Activated naive CD4-positive, alpha-beta T cell treated with anti-CD3 and anti-CD28 coated beads, Interleukin-2, amount 10 ng/mL, durations not matched to agents 7 days and 5 days (primary cell): Measurements from ENCODE around the gene ATF6.
A peak's percentile ranks its signal among the peaks of the same experiment; 100 is the strongest.

ENCODE experiments used
- CTCF ChIA-PET: fragments of 350-600 bp; sonication (Branson Sonifier 250); formaldehyde crosslinking; loops from one replicate; lab custom pipeline; 2021; ENCODE audit warnings: antibody characterized with exemption; lab: Charles Lee
- DNase-seq: peaks from one replicate; pipeline ENCODE4 v3.0.0-alpha.2; 2020
- H3K27ac Mint-ChIP-seq: one replicate; pipeline ENCODE4 v1.8.0; 2021; ENCODE audit warnings: mild to moderate bottlenecking, moderate library complexity, mixed read lengths
- H3K27me3 Mint-ChIP-seq: one replicate; pipeline ENCODE4 v1.8.0; 2021; ENCODE audit warnings: mild to moderate bottlenecking, mixed read lengths
- H3K36me3 Mint-ChIP-seq: one replicate; pipeline ENCODE4 v1.8.0; 2021; ENCODE audit warnings: mixed read lengths
- H3K4me1 Mint-ChIP-seq: one replicate; pipeline ENCODE4 v1.8.0; 2021; ENCODE audit warnings: mixed read lengths
- H3K4me3 Mint-ChIP-seq: one replicate; pipeline ENCODE4 v1.8.0; 2021; ENCODE audit warnings: mild to moderate bottlenecking, moderate library complexity, mixed read lengths
- H3K9me3 Mint-ChIP-seq: one replicate; pipeline ENCODE4 v1.8.0; 2021; ENCODE audit warnings: mixed read lengths

The ATF6 gene

DNA sequence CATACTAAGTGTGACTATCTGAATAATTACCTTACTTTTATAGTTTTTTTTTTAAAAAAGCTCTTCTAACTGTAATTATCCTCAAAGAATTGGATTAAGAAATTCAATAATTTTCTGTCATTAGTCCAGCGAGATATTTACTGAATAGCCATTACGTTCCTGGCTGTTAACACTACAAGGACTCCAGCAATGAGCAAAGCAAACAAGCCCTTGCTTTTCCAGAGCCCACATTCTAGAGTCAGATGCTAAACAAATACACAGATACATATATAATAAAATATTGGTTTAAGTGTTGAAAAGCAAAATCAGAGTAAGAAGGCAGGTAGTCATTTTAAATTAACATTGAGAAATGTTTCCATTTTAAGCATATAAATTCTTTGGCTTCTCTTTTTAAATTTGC, 118.4 kb downstream of the ATF6 start:
- Mint-ChIP-seq H3K4me3 (no peak overlapping the region), H3K27me3 (no peaks in the 10 kb centered on the region), H3K27ac (no peak overlapping the region), H3K36me3 (peaks cover 12% of the 10 kb centered on the region), H3K4me1 (no peaks in the 10 kb centered on the region), H3K9me3 (no peaks in the 10 kb centered on the region)
- DNase-seq = no peak
- CTCF ChIA-PET = interaction anchor here (1.4 kb wide), 1 partner anchor 152 kb away, joined by 4 read pairs; no protein-coding TSS in a partner anchor

- Mint-ChIP-seq H3K9me3 (no peaks in the 10 kb centered on the region), H3K27ac (no peak overlapping the region), H3K27me3 (no peaks in the 10 kb centered on the region), H3K36me3 (peaks cover 18% of the 10 kb centered on the region), H3K4me1 (no peaks in the 10 kb centered on the region), H3K4me3 (no peak overlapping the region)
- no peak for DNase-seq
- CTCF ChIA-PET = interaction anchor here (1.4 kb wide), 1 partner anchor 152 kb away, joined by 4 read pairs; no protein-coding TSS in a partner anchor
These were observed 118.9 kb downstream of the ATF6 start for GRCh38 chr1:161885003-161885402.

- Mint-ChIP-seq H3K36me3 (peaks cover 25% of the 10 kb centered on the region), H3K9me3 (no peaks in the 10 kb centered on the region), H3K27ac (no peak overlapping the region), H3K27me3 (no peaks in the 10 kb centered on the region), H3K4me1 (no peaks in the 10 kb centered on the region), H3K4me3 (no peak overlapping the region)
- CTCF ChIA-PET = interaction anchor here (1.4 kb wide), 1 partner anchor 151 kb away, joined by 4 read pairs; no protein-coding TSS in a partner anchor
- DNase-seq = no peak
These were observed 119.6 kb downstream of the ATF6 start for GRCh38 chr1:161885759-161886158.

- CTCF ChIA-PET = interaction anchor here (0.9 kb wide), 1 partner anchor 13 kb away, joined by 3 read pairs; no protein-coding TSS in a partner anchor
- Mint-ChIP-seq H3K36me3 (peaks cover 30% of the 10 kb centered on the region), H3K27me3 (no peaks in the 10 kb centered on the region), H3K9me3 (no peaks in the 10 kb centered on the region), H3K4me3 (no peak overlapping the region), H3K4me1 (no peaks in the 10 kb centered on the region), H3K27ac (no peak overlapping the region)
- DNase-seq = no peak
These were observed 120.5 kb downstream of the ATF6 start for GRCh38 chr1:161886589-161886988.

GRCh38 chr1:161887730-161888287, 121.7 kb downstream of the ATF6 start:
- no peak overlapping the region for H3K27ac Mint-ChIP-seq
- no peaks in the 10 kb centered on the region for H3K4me1 Mint-ChIP-seq
- no peak overlapping the region for H3K4me3 Mint-ChIP-seq
- CTCF ChIA-PET = no interaction called here
- no peak for DNase-seq
- no peaks in the 10 kb centered on the region for H3K27me3 Mint-ChIP-seq
- no peaks in the 10 kb centered on the region for H3K9me3 Mint-ChIP-seq
- peaks cover 33% of the 10 kb centered on the region for H3K36me3 Mint-ChIP-seq

GRCh38 chr1:161890574-161890973, 124.5 kb downstream of the ATF6 start:
- no peak overlapping the region for H3K27ac Mint-ChIP-seq
- DNase-seq = no peak
- H3K27me3 Mint-ChIP-seq = no peaks in the 10 kb centered on the region
- peaks cover 35% of the 10 kb centered on the region for H3K36me3 Mint-ChIP-seq
- no peak overlapping the region for H3K4me3 Mint-ChIP-seq
- no peaks in the 10 kb centered on the region for H3K9me3 Mint-ChIP-seq
- CTCF ChIA-PET = no interaction called here
- no peaks in the 10 kb centered on the region for H3K4me1 Mint-ChIP-seq

GRCh38 chr1:161899091-161899490, 133.0 kb downstream of the ATF6 start:
- no peak for DNase-seq
- Mint-ChIP-seq H3K27me3 (no peaks in the 10 kb centered on the region), H3K4me3 (no peak overlapping the region), H3K36me3 (peaks cover 1% of the 10 kb centered on the region), H3K9me3 (no peaks in the 10 kb centered on the region), H3K27ac (no peak overlapping the region), H3K4me1 (no peaks in the 10 kb centered on the region)
- CTCF ChIA-PET = interaction anchor here (1.1 kb wide), 1 partner anchor 12 kb away, joined by 3 read pairs; no protein-coding TSS in a partner anchor

DNA sequence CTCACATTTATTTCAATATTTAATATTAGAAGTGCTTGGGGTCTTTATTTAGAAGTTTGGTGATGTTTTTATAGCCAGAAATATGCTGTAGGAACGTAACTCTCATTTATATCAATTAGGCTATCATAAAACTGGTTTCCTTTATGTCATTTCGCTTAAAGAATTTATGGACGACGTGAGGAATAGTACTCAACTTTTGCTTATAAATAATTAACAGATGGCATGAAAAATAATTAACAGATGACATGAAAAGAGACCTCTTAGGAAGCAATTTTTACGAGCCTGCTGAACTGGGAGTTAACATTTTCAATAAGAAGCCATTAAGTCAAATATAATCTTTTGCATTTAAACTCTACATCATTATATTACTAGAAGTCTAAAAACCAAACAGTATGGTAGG, 134.0 kb downstream of the ATF6 start:
- CTCF ChIA-PET = interaction anchor here (1.1 kb wide), 1 partner anchor 13 kb away, joined by 3 read pairs; no protein-coding TSS in a partner anchor
- Mint-ChIP-seq H3K4me3 (no peak overlapping the region), H3K27me3 (no peaks in the 10 kb centered on the region), H3K4me1 (no peaks in the 10 kb centered on the region), H3K27ac (no peak overlapping the region), H3K36me3 (peaks cover 1% of the 10 kb centered on the region), H3K9me3 (no peaks in the 10 kb centered on the region)
- DNase-seq = no peak

- no peaks in the 10 kb centered on the region for H3K9me3 Mint-ChIP-seq
- CTCF ChIA-PET = interaction anchor here (1.4 kb wide), 1 partner anchor 106 kb away, joined by 3 read pairs; no protein-coding TSS in a partner anchor
- H3K4me3 Mint-ChIP-seq = no peak overlapping the region
- H3K4me1 Mint-ChIP-seq = peaks cover 4% of the 10 kb centered on the region
- H3K27ac Mint-ChIP-seq = no peak overlapping the region
- no peaks in the 10 kb centered on the region for H3K27me3 Mint-ChIP-seq
- DNase-seq = no peak
- H3K36me3 Mint-ChIP-seq = peaks cover 1% of the 10 kb centered on the region
These were observed 136.1 kb downstream of the ATF6 start for GRCh38 chr1:161902182-161902581.

DNA sequence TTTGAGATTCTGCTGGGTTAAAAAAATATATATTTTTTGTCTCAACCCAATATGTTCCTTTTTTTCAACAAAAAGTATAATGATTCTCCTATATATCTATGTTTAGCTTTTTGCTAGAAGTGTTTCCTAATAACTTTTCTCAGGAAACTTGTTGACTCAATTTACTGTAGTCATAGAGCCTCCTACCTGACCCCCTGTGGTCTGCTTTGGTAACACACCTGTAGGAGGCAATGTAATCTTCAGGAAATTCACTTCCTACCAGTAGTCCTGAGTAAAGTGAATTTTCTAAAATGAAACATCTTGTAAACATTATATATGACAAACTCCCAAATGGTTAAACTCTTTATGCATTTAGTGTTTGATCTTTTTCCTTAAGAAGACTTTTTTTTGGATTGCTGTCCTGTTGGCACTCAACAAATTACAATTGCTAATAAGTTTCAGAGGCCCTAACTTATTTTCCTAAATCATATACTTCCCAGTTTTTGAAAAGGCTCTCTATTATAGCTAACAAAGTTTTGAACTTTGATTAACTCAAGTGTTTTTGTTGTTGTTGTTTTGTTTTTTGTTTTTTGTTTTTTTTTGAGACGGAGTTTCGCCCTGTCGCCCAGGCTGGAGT, 139.3 kb downstream of the ATF6 start:
- H3K9me3 Mint-ChIP-seq = no peaks in the 10 kb centered on the region
- no peak overlapping the region for H3K27ac Mint-ChIP-seq
- CTCF ChIA-PET = interaction anchor here (0.9 to 4.2 kb wide), 8 partner anchors 10 to 132 kb away, joined by 3 to 27 read pairs (median 5); no protein-coding TSS in a partner anchor
- DNase-seq = peak; percentile 47
- peaks cover 5% of the 10 kb centered on the region for H3K4me1 Mint-ChIP-seq
- H3K4me3 Mint-ChIP-seq = no peak overlapping the region
- peaks cover 1% of the 10 kb centered on the region for H3K36me3 Mint-ChIP-seq
- no peaks in the 10 kb centered on the region for H3K27me3 Mint-ChIP-seq

GRCh38 chr1:161907265-161907664, 141.1 kb downstream of the ATF6 start:
- CTCF ChIA-PET = interaction anchor here (1.3 to 4.2 kb wide), 3 partner anchors 12 to 130 kb away, joined by 3 to 27 read pairs (median 5); no protein-coding TSS in a partner anchor
- Mint-ChIP-seq H3K27ac (no peak overlapping the region), H3K4me1 (peaks cover 5% of the 10 kb centered on the region), H3K27me3 (no peaks in the 10 kb centered on the region), H3K9me3 (no peaks in the 10 kb centered on the region), H3K36me3 (peaks cover 4% of the 10 kb centered on the region), H3K4me3 (no peak overlapping the region)
- no peak for DNase-seq

DNA sequence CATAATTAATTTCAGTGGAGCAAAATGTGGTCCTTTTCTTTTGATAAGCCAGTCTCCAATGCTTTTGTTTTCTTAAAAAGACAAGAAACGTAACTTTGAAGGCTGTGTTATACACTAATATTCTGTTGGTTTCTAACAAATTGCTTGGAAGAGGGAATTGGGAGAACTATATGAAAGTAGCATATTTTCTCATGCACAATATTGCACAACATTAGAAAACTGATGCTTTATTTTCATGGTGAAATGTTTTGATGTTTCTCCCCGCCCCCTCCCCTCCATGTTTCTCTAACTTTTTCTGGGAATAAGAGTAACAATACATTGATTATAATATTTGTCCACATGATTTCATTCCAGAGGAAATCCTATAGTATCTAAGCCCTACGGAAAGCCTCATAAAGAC, 142.1 kb downstream of the ATF6 start:
- no peaks in the 10 kb centered on the region for H3K27me3 Mint-ChIP-seq
- no peak for DNase-seq
- H3K36me3 Mint-ChIP-seq = peaks cover 11% of the 10 kb centered on the region
- no peak overlapping the region for H3K4me3 Mint-ChIP-seq
- no peak overlapping the region for H3K27ac Mint-ChIP-seq
- CTCF ChIA-PET = no interaction called here
- peaks cover 5% of the 10 kb centered on the region for H3K4me1 Mint-ChIP-seq
- H3K9me3 Mint-ChIP-seq = no peaks in the 10 kb centered on the region

- Mint-ChIP-seq H3K9me3 (no peaks in the 10 kb centered on the region), H3K27me3 (no peaks in the 10 kb centered on the region), H3K36me3 (peaks cover 11% of the 10 kb centered on the region), H3K4me3 (no peak overlapping the region), H3K4me1 (peaks cover 2% of the 10 kb centered on the region), H3K27ac (no peak overlapping the region)
- CTCF ChIA-PET = interaction anchor here (0.9 kb wide), 1 partner anchor 128 kb away, joined by 3 read pairs; no protein-coding TSS in a partner anchor
- no peak for DNase-seq
These were observed 144.5 kb downstream of the ATF6 start for GRCh38 chr1:161910604-161911003.

DNA sequence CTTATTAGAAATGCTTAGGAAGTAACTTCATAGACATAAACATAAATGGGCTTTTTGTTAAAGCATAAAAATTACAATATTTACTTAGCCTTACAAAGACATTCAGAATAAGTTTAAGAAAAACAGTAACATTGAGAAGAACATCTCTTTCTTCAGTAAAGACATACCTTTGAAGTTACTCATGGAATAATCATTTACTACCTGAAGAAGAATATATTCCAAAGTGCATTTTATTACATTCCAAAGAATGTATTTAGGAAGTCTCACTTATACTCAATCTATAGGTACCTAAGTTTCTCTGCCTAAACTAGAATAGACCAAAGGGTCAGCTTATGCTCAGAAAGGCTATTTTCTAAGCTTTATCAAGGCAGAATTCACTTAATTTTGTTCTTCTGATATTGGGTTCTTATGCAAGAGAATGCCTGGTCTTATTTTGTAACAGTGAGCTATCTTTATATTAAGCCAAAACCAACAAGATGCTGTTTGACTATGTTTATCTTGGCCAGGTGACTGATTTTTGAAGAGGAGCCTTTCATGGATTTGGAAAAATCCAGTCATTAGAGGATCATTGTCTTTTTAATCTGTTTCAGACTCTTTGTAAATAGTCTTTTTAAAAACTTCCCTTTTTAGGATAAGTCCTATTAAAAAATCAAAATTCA, 147.5 kb downstream of the ATF6 start:
- H3K27me3 Mint-ChIP-seq = no peaks in the 10 kb centered on the region
- no peak overlapping the region for H3K4me3 Mint-ChIP-seq
- peaks cover 11% of the 10 kb centered on the region for H3K36me3 Mint-ChIP-seq
- H3K4me1 Mint-ChIP-seq = peaks cover 4% of the 10 kb centered on the region
- H3K27ac Mint-ChIP-seq = no peak overlapping the region
- DNase-seq = no peak
- CTCF ChIA-PET = interaction anchor here (1.3 kb wide), 1 partner anchor 46 kb away, joined by 3 read pairs; no protein-coding TSS in a partner anchor
- no peaks in the 10 kb centered on the region for H3K9me3 Mint-ChIP-seq
